Naive B cell (primary cell): Measurements from ENCODE around the gene HOXA7. TPM values are rescaled to one million over a fixed set of nuclear protein-coding genes. Genes with fewer than 3 reads are reported as not detected.

Experiments
- ATAC-seq, 2 donors: fragments of 150-1000 bp; cut with Tn5 transposase; 2 replicates each; pipeline ENCODE4 v1.10.0; 2021; ENCODE audit warnings: low read depth in 2 of 2, mild to moderate bottlenecking in 2 of 2, moderate library complexity in 2 of 2
- DNase-seq: peaks from one replicate; pipeline ENCODE4 v3.0.0; 2022
- H3K27ac Mint-ChIP-seq, 6 donors: one replicate each; pipeline ENCODE4 v1.8.0; 2020 to 2022; ENCODE audit warnings: mild to moderate bottlenecking in 6 of 6, mixed read lengths in 6 of 6, moderate library complexity in 5 of 6, inconsistent platforms in 2 of 6
- H3K27me3 Mint-ChIP-seq, 3 donors: one replicate each; pipeline ENCODE4 v1.8.0; 2021 to 2022; ENCODE audit warnings: mixed read lengths in 3 of 3, mild to moderate bottlenecking in 1 of 3
- H3K36me3 Mint-ChIP-seq, 2 donors: one replicate each; pipeline ENCODE4 v1.8.0; 2020 to 2022; ENCODE audit warnings: mixed read lengths in 2 of 2, inconsistent platforms in 1 of 2, mild to moderate bottlenecking in 1 of 2
- H3K4me1 Mint-ChIP-seq, 3 donors: one replicate each; pipeline ENCODE4 v1.8.0; 2020 to 2022; ENCODE audit warnings: mixed read lengths in 3 of 3, inconsistent platforms in 1 of 3, mild to moderate bottlenecking in 1 of 3, moderate library complexity in 1 of 3
- H3K4me3 Mint-ChIP-seq, 8 donors: one replicate each; pipeline ENCODE4 v1.8.0; 2020 to 2022; ENCODE audit warnings: mild to moderate bottlenecking in 8 of 8, mixed read lengths in 8 of 8, moderate library complexity in 8 of 8, inconsistent platforms in 2 of 8
- H3K9me3 Mint-ChIP-seq, 7 donors: one replicate each; pipeline ENCODE4 v1.8.0; 2020 to 2022; ENCODE audit warnings: mixed read lengths in 7 of 7, mild to moderate bottlenecking in 5 of 7, inconsistent platforms in 2 of 7, moderate library complexity in 1 of 7
- polyA plus RNA-seq, 6 donors: library from polyadenylated mRNA; unstranded; fragments of 300-500 nt; fragmentation: Illumina TruSeq; gene quantifications; one replicate each; pipeline ENCODE4 v1.2.3, GENCODE V29; 2021; ENCODE audit warnings: low read depth in 6 of 6

Gene HOXA7
- polyA plus RNA-seq, 6 donors from 2014 or later, result not detected

GRCh38 chr7:27189997-27190748, 33.7 kb upstream of the HOXA7 start:
- Mint-ChIP-seq H3K27me3 (peaks cover 76 to 89% (median 80%) of the 10 kb centered on the region in 3 donors), H3K4me1 (peaks cover 34 to 51% (median 41%) of the 10 kb centered on the region in 3 donors), H3K4me3 (peak overlapping the region in 7 of 8 donors; percentile 16 to 86 (median 58)), H3K9me3 (peaks cover 0 to 28% (median 4%) of the 10 kb centered on the region in 7 donors), H3K27ac (peak overlapping the region in 3 of 6 donors; percentile 36 to 86 (median 53)), H3K36me3 (peaks cover 0 to 8% of the 10 kb centered on the region in 2 donors)
- ATAC-seq (no peak), DNase-seq (no peak)

- Mint-ChIP-seq H3K36me3 (peaks cover 0 to 8% of the 10 kb centered on the region in 2 donors), H3K9me3 (peaks cover 0 to 28% (median 9%) of the 10 kb centered on the region in 7 donors), H3K4me3 (peak overlapping the region; percentile 28 to 89 (median 80)), H3K4me1 (peaks cover 41 to 58% (median 49%) of the 10 kb centered on the region in 3 donors), H3K27ac (peak overlapping the region in 3 of 6 donors; percentile 35 to 86 (median 53)), H3K27me3 (peaks cover 75 to 90% (median 80%) of the 10 kb centered on the region in 3 donors)
- ATAC-seq, result no peak
- DNase-seq, result no peak
Observed at GRCh38 chr7:27189295-27189996, 33.0 kb upstream of the HOXA7 start.

GRCh38 chr7:27188386-27189294, 32.2 kb upstream of the HOXA7 start:
- Mint-ChIP-seq H3K27me3 (peaks cover 74 to 88% (median 76%) of the 10 kb centered on the region in 3 donors), H3K4me1 (peaks cover 41 to 63% (median 47%) of the 10 kb centered on the region in 3 donors), H3K27ac (peak overlapping the region in 4 of 6 donors; percentile 42 to 82 (median 68)), H3K9me3 (peaks cover 0 to 28% (median 9%) of the 10 kb centered on the region in 7 donors), H3K4me3 (peak overlapping the region; percentile 28 to 89 (median 82)), H3K36me3 (peaks cover 0 to 8% of the 10 kb centered on the region in 2 donors)
- DNase-seq, result no peak
- ATAC-seq, result peak; percentile 22

GRCh38 chr7:27187475-27188385, 31.3 kb upstream of the HOXA7 start:
- DNase-seq, result no peak
- H3K4me3 Mint-ChIP-seq, result peak overlapping the region; percentile 54 to 89 (median 82)

GRCh38 chr7:27186668-27187474, 30.4 kb upstream of the HOXA7 start:
- Mint-ChIP-seq H3K27ac (peak overlapping the region in 3 of 6 donors; percentile 66 to 84 (median 69)), H3K4me1 (peaks cover 41 to 55% (median 51%) of the 10 kb centered on the region in 3 donors), H3K27me3 (peaks cover 71 to 87% (median 84%) of the 10 kb centered on the region in 3 donors), H3K4me3 (peak overlapping the region in 5 of 8 donors; percentile 17 to 78 (median 35)), H3K36me3 (peaks cover 0 to 8% of the 10 kb centered on the region in 2 donors), H3K9me3 (peaks cover 0 to 32% (median 9%) of the 10 kb centered on the region in 7 donors)
- ATAC-seq, result no peak
- no peak for DNase-seq

More at GRCh38 chr7:27187475-27188385, 31.3 kb upstream of the HOXA7 start:
- no peak for ATAC-seq
- peak overlapping the region in 4 of 6 donors; percentile 42 to 82 (median 78) for H3K27ac Mint-ChIP-seq
- peaks cover 41 to 60% (median 49%) of the 10 kb centered on the region in 3 donors for H3K4me1 Mint-ChIP-seq
- peaks cover 0 to 30% (median 9%) of the 10 kb centered on the region in 7 donors for H3K9me3 Mint-ChIP-seq
- peaks cover 0 to 8% of the 10 kb centered on the region in 2 donors for H3K36me3 Mint-ChIP-seq
- peaks cover 71 to 86% (median 80%) of the 10 kb centered on the region in 3 donors for H3K27me3 Mint-ChIP-seq

- ATAC-seq, result no peak
- peaks cover 0 to 32% (median 9%) of the 10 kb centered on the region in 7 donors for H3K9me3 Mint-ChIP-seq
- peak overlapping the region; percentile 23 to 89 (median 76) for H3K4me3 Mint-ChIP-seq
- peaks cover 72 to 84% (median 83%) of the 10 kb centered on the region in 3 donors for H3K27me3 Mint-ChIP-seq
- peak overlapping the region in 4 of 6 donors; percentile 84 to 97 (median 94) for H3K27ac Mint-ChIP-seq
- peaks cover 38 to 54% (median 51%) of the 10 kb centered on the region in 3 donors for H3K4me1 Mint-ChIP-seq
- DNase-seq, result no peak
- H3K36me3 Mint-ChIP-seq, result peaks cover 0 to 8% of the 10 kb centered on the region in 2 donors
Observed at GRCh38 chr7:27185854-27186667, 29.6 kb upstream of the HOXA7 start.

GRCh38 chr7:27185013-27185853, 28.8 kb upstream of the HOXA7 start, which contains the start of gene HOXA11:
HOXA11 (minus strand) TSS chr7:27185232; CDS start chr7:27185144, 88 bp downstream.
- H3K27ac Mint-ChIP-seq, result peak within 1 kb of the TSS in 5 of 6 donors; percentile 47 to 97 (median 94)
- H3K4me1 Mint-ChIP-seq, result peaks cover 39 to 56% (median 51%) of the 10 kb centered on the region in 3 donors
- peaks cover 69 to 83% (median 83%) of the 10 kb centered on the region in 3 donors for H3K27me3 Mint-ChIP-seq
- H3K9me3 Mint-ChIP-seq, result peaks cover 0 to 29% (median 9%) of the 10 kb centered on the region in 7 donors
- H3K36me3 Mint-ChIP-seq, result peaks cover 0 to 8% of the 10 kb centered on the region in 2 donors
- no peak for DNase-seq
- peak within 1 kb of the TSS; percentile 62 to 89 (median 81) for H3K4me3 Mint-ChIP-seq
- no peak for ATAC-seq

GRCh38 chr7:27184337-27185012, 28.0 kb upstream of the HOXA7 start:
- H3K4me3 Mint-ChIP-seq, result peak overlapping the region; percentile 62 to 89 (median 81)
- H3K27me3 Mint-ChIP-seq, result peaks cover 69 to 83% (median 83%) of the 10 kb centered on the region in 3 donors
- peaks cover 0 to 8% of the 10 kb centered on the region in 2 donors for H3K36me3 Mint-ChIP-seq
- no peak for ATAC-seq
- H3K4me1 Mint-ChIP-seq, result peaks cover 36 to 54% (median 49%) of the 10 kb centered on the region in 3 donors
- H3K9me3 Mint-ChIP-seq, result peaks cover 0 to 26% (median 5%) of the 10 kb centered on the region in 7 donors
- peak overlapping the region in 4 of 6 donors; percentile 84 to 97 (median 94) for H3K27ac Mint-ChIP-seq
- DNase-seq, result no peak

GRCh38 chr7:27183682-27184336, 27.3 kb upstream of the HOXA7 start:
- H3K9me3 Mint-ChIP-seq, result peaks cover 0 to 31% (median 8%) of the 10 kb centered on the region in 7 donors
- H3K27ac Mint-ChIP-seq, result peak overlapping the region in 4 of 6 donors; percentile 72 to 93 (median 84)
- H3K36me3 Mint-ChIP-seq, result peaks cover 0 to 8% of the 10 kb centered on the region in 2 donors
- DNase-seq (no peak), ATAC-seq (no peak)
- peaks cover 73 to 83% (median 81%) of the 10 kb centered on the region in 3 donors for H3K27me3 Mint-ChIP-seq
- H3K4me1 Mint-ChIP-seq, result peaks cover 35 to 53% (median 42%) of the 10 kb centered on the region in 3 donors
- peak overlapping the region; percentile 42 to 85 (median 72) for H3K4me3 Mint-ChIP-seq
